HG03045 (cell line): ENCODE data around the gene PTGR1.

Source experiments
- ATAC-seq: cut with Tn5 transposase; IDR thresholded peaks from one replicate; pipeline ENCODE4 v1.9.1; 2021; ENCODE audit warnings: mild to moderate bottlenecking, moderate library complexity; ENCODE audit not compliant: unreplicated experiment

Gene PTGR1

DNA sequence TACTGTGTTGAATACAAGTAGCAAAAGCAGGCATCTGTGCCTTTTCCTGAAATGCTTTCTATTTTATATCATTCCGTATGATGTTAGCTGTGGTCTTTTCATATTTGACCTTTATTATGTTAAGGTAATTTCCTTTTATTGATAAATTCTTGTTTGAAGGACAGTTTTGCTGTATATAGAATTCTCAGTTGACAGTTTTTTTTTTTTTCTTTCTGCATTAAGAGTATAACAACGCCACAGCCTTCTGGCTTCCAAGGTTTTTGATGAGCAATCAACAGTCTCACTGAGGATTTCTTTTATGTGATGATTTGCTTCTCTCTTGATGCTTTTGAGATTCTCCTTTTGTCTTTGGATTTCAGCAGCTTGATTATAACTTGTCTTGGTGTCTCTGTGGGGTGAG is 50.8 kb downstream of the PTGR1 start:
- no peak for ATAC-seq

DNA sequence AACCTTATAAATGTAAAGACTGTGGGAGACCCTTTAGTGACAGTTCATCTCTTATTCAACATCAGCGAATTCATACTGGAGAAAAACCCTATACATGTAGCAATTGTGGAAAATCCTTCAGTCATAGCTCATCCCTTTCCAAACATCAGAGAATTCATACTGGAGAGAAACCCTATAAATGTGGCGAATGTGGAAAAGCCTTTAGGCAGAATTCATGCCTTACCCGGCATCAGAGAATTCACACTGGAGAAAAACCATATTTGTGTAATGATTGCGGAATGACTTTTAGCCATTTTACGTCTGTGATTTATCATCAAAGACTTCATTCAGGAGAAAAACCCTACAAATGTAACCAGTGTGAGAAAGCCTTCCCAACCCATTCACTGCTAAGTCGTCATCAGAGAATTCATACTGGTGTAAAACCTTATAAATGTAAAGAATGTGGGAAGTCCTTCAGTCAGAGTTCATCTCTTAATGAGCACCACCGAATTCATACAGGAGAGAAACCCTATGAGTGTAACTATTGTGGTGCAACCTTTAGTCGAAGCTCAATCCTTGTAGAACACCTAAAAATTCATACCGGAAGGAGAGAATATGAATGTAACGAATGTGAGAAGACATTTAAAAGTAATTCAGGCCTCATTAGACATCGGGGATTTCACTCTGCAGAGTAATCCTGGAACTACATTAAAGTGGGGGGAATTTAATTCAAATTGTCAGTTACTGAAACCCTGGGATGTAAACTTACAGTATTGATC is 56.8 kb downstream of the PTGR1 start:
- no peak for ATAC-seq

DNA sequence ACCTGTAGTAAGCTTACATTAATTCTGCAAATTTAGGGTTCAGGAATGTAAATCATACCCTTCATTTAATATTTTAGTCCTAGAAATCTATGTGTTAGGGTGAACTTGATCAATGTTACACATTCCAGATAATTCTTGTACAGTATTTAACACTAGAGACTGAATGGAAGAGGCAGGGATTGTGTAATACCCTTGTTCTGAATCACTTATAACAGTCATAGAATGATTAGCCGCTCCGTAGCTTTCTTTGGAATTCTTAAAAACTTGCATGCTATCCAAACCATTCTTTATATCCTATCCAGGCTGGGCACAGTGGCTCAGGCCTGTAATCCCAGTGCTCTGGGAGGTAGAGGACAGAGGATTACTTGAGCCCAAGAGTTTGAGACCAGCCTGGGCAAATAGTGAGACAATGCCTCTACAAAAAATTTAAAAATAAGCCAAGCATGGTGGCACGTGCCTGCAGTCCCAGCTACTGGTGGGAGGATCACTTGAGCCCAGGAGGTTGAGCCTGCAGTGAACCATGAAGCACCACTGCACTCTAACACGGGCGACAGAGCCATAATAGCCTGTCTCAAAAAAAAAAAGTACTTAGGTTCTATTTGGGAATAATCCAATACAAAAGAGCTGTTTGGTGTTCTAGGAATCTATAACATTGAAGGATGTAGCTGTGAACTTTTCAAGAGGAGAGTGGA is 66.2 kb downstream of the PTGR1 start:
- ATAC-seq: no peak

DNA sequence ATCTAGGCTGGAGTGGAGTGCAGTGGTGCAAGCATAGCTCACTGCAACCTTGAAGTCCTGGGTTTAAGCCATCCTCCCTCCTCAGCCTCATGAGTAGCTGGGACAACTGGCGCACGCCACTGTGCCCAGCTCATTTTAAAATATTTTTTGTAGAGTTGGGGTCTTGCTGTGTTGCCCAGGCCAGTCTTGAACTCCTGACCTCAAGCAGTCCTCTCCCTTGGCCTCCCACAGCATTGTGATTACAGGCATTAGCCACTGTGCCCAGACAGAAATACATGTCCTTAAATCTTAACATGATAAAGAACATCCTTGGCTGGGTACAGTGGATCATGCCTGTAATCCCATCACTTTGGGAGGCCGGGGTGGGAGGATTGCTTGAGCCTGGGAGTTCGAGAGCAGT is 67.7 kb downstream of the PTGR1 start:
- ATAC-seq: no peak

DNA sequence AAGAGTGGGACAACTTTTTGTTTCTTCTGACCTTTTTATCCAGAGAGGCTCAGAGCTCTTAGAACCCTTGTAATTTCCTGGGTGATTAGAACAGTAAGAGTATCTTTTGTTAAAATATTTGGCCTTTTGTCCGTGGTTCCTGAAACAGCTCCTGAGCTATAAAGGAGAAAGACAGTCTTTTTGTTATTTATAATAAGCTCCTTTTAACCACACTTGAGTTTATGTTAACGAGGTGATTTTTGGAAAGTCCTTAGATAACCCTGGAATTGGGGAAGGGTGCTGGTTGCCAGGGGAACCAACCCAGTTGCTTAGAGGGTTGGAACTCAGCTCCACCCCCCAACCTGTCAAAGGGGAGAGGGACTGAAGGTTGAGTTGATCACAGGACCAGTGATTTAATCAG is 69.7 kb downstream of the PTGR1 start:
- no peak for ATAC-seq

DNA sequence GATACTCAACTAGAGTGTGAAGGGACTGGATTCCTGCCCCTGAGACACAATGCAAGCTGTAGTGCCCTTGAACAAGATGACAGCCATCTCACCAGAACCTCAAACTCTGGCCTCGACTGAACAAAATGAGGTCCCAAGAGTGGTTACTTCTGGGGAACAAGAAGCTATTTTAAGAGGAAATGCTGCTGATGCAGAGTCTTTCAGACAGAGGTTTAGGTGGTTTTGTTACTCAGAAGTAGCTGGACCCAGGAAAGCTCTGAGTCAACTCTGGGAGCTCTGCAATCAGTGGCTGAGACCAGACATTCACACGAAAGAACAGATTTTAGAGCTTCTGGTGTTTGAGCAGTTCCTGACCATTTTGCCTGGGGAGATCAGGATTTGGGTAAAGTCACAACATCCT is 72.1 kb downstream of the PTGR1 start:
- no peak for ATAC-seq

DNA sequence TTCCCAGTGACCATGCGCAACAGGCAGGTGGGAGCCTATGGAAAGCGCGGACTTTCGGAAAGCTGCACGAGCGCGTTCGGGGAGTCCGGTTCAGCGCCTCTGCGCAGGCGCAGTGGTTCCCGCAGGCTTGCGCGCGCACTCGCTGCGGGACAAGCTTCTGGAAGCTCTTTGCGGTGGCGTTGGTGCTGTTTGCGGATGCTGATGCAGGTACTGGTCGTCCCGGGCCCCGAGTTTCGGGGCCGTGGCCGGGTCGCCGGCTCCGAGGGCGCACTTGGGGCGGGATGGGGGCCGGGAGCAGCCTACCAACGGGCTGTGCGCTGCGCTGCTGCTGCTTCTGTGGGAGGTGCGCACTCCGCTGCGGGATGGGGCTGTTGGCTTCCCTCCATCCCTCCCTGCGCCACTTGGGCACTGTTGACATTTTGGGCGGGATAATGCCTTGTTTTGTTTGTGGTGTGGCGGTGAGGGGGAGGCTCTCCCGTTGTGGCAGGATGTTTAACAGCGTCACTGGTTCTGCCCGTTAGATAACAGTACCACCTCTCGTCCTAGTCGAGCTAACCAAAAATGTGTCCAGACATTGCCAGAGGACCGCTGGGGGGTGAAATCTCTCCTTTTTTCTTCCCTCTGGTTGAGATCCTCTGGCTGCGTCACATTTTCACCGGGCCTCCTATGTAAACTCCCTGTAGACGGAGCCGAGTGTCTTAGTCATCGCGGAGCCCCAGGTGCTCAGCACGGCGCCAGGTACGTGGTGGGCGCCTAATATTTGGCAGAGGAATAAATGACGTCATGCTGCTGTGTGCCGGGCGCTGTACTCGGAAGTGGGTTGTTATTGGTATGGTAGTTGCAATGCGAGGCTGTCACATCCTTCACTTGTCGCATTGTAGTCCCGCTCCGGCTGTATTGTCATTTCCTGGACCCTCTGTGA is 74.1 kb downstream of the PTGR1 start, which contains the start of gene ZNF483:
Gene ZNF483, plus strand, starts transcription at position 124 of the 922 bp plus-strand sequence. CDS start 2,217 bp downstream, outside the sequence.
- no peak for ATAC-seq

DNA sequence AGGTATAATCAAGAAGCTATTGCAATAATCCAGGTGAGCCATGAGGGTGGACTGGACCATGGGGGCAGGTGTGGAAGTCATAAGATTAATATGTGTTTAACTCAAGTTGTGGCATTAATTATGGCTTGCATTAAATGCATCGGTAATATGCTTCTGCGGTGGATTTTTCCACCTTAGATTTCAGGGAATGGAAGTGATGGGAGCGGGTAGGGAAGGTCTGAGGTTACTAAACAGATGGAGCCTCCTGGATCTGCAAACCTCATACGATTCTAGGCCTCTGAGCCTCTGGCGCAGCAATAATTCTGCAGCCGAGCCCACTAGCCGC is 74.8 kb downstream of the PTGR1 start:
- no peak for ATAC-seq

DNA sequence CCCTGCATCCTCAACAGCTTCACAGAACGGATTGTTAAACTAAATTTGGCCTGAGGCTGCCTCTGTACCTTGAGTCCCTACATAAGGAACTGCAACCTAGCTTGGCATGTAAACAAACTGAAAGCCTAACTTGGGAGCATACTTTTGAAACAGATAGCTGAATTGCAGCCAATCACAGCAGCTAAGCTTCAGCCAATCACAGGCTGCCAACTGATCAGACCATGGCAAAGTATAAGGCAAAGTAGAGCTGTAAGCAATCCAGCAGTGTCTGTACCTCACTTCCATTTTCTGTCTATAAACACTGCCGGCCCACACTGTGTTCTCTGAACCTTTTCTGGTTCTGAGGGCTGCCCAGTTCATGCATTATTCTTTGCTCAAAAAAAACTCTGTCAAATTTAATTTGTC is 83.4 kb downstream of the PTGR1 start:
- no peak for ATAC-seq

DNA sequence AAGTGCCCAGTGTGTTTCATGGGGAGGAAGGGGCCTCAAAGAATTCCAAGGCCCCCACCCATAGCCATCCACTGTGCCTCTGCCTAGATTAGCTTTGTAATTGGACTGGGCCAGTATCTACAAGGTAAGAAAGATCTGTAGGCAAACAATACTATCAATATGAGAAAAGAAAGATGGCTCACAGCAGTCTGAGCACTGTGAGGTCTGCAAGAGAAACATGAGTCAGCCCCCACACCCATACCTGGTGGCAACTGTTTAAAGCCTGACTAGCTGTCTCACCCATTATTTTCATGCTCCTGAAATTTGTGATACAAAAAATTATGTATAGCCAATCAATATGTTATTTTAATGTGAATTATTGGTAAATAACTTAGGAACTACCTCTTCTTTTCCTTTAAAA is 84.5 kb downstream of the PTGR1 start:
- no peak for ATAC-seq
